Fibroblast of mammary gland (primary cell): ENCODE data around the gene TRIM34.
"Not testable (repeated sequence)": the region's sequence is repeated elsewhere in the genome, so short reads cannot be mapped to it uniquely, and the experiment has no call there.

ENCODE experiments used
- DNase-seq: peaks from one replicate; pipeline ENCODE4 v3.0.0-alpha.2; 2010; ENCODE audit warnings: low read depth
- H3K4me3 ChIP-seq: 2 replicates; pipeline ENCODE4 v1.5.1; 2011; ENCODE audit warnings: low read depth, mild to moderate bottlenecking, low read length, moderate library complexity; ENCODE audit not compliant: control insufficient read depth
- TF ChIP-seq, protein P1 (sequence below): conservative IDR thresholded peaks from 2 replicates; pipeline ENCODE4 v1.5.1; 2011; ENCODE audit warnings: low read depth, low read length, inconsistent platforms; ENCODE audit not compliant: control insufficient read depth, insufficient read depth

Gene TRIM34

DNA sequence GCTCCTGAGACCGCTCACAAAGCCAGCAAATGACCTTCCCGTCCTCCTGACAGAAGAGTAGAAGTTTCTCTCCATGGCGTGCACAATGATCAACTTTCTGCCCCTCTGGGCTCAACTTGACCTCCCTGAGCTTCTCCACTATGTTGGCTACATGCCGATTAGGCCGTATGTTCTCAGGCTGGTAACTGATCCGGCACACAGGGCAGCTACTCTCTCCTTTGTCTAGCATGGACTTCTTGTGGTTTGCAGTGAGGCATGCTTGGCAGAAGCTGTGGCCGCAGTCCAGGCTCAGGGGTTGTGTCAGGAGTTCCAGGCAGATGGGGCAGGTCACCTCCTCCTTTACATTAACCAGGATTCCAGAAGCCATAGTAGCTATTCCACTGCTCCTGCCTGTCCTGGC is 55.0 kb downstream of the TRIM34 start:
- DNase-seq = no peak
- TF ChIP-seq, protein P1, sequence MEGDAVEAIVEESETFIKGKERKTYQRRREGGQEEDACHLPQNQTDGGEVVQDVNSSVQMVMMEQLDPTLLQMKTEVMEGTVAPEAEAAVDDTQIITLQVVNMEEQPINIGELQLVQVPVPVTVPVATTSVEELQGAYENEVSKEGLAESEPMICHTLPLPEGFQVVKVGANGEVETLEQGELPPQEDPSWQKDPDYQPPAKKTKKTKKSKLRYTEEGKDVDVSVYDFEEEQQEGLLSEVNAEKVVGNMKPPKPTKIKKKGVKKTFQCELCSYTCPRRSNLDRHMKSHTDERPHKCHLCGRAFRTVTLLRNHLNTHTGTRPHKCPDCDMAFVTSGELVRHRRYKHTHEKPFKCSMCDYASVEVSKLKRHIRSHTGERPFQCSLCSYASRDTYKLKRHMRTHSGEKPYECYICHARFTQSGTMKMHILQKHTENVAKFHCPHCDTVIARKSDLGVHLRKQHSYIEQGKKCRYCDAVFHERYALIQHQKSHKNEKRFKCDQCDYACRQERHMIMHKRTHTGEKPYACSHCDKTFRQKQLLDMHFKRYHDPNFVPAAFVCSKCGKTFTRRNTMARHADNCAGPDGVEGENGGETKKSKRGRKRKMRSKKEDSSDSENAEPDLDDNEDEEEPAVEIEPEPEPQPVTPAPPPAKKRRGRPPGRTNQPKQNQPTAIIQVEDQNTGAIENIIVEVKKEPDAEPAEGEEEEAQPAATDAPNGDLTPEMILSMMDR = no peak
- no peak overlapping the region for H3K4me3 ChIP-seq

DNA sequence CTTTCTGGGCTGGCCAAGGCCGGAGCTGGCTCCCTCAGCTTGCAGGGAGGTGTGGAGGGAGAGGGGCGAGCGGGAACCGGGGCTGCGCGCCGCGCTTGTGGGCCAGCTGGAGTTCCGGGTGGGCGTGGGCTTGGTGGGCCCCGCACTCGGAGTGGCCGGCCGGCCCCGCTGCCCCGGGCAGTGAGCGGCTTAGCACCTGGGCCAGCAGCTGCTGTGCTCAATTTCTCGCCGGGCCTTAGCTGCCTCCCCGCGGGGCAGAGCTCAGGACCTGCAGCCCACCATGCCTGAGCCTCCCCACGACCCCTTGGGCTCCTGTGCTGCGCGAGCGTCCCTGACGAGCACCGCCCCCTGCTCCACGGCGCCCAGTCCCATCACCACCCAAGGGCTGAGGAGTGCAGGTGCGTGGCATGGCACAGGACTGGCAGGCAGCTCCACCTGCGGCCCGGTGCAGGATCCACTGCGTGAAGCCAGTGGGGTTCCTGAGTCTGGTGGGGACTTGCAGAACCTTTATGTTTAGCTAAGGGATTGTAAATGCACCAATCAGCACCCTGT is 58.2 kb downstream of the TRIM34 start:
- DNase-seq, H3K4me3 ChIP-seq: not testable (repeated sequence)

GRCh38 chr11:5683620-5684019 is 58.8 kb downstream of the TRIM34 start:
- peak overlapping the region; percentile 56 for H3K4me3 ChIP-seq
- DNase-seq = not testable (repeated sequence)

DNA sequence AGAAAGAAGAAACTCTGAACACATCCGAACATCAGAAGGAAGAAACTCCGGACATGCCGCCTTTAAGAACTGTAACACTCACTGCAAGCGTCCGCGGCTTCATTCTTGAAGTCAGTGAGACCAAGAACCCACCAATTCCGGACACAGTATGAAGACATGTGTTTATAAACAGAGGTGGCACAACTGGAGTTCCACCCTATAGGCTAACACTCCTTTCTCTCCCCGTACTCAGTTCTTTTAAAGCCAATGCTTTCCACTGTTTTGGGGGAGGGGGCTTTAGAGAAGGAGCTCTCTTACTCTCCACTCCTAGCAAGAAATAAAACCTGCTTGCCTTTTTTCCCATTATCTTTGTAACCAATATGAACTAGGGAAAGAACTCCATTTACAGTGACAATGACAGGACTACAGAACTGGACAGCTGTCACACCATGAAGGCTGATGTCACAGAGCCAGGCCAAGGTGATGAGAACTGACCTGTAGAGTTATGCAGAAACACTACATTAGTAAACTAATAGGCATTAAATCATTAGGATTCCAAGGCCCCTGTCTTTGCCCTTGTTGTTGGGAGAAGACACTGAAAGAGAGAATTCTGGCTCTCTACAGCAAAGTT is 59.3 kb downstream of the TRIM34 start:
- H3K4me3 ChIP-seq = peak overlapping the region; percentile 56
- TF ChIP-seq, protein P1 = no peak
- peak; percentile 7 for DNase-seq

DNA sequence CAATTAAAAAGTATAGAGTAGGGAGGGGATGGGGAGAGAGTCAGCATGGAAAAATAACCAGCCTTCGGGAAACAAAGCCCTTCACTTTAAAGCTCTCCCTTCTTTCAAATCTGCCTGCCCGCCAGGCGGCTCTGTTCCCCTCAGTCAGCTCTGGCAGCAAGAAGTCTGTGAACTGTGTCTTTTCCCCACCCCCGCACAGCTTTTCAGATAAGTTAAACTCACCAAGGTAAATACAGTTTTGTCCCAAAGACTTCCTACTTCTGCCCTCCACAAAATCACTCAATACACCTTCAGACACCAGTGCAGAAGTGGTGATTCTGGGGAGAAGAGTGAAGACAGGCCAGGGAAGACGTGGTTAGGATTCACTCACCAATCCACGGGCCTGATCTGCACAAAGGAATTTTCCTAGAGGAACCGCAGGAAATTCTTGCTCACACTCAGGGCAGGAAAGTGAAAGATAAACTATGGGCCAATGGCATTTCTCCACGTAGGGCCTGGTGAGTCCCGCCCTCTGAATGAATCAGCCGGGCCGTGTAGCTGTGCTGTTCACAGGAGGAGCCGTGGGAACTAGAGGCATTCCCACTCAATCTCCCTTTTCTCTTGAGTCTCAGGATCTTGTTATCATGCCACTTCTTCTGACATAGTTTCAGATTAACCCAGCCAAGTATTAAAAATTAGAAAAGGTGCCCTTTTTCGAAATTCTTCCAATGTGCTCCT is 60.0 kb downstream of the TRIM34 start, which contains the start of gene TRIM5:
Gene TRIM5 (minus strand): TSS at position 429 of the 717 bp plus-strand sequence. CDS start 4,897 bp downstream, outside the sequence.
- peak within 1 kb of the TSS; percentile 56 for H3K4me3 ChIP-seq
- DNase-seq = peak; percentile 97
- TF ChIP-seq, protein P1 = peak; percentile 75

- DNase-seq = no peak
- TF ChIP-seq, protein P1 = no peak
- H3K4me3 ChIP-seq = no peak overlapping the region
These were observed 61.6 kb downstream of the TRIM34 start for GRCh38 chr11:5686426-5686825.

DNA sequence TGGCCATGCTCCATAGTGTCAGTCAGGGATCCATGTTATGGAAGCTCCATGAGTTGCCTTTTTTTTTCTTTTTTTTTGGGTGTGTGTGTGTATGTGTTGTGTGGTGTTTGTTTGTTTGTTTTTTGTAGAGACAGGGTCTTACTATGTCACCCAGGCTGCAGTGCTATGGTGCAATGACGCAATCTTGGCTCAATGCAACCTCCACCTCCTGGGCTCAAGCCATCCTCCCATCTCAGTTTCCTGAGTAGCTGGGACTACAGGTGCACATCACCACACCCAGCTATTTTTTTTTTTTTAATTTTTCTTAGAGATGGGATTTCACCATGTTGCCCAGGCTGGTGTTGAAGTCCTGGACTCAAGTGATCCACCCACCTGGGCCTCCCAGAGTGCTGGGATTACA is 63.7 kb downstream of the TRIM34 start:
- no peak for DNase-seq

More for the DNA sequence above, 63.7 kb downstream of the TRIM34 start:
- TF ChIP-seq, protein P1 = no peak
- H3K4me3 ChIP-seq = no peak overlapping the region
